GM10248 (cell line): ENCODE results near the gene RGS1.

Experiments
- CTCF ChIA-PET: fragments of 300-600 bp; sonication (Branson Sonifier 250); formaldehyde crosslinking; extraction: SDS; loops from one replicate; lab custom pipeline; 2021; ENCODE audit warnings: antibody characterized with exemption; lab: Yijun Ruan, JAX
- POLR2A ChIA-PET: fragments of 350-650 bp; sonication (Branson Sonifier 250); formaldehyde crosslinking; extraction: SDS; loops from one replicate; lab custom pipeline; 2020; ENCODE audit warnings: antibody characterized with exemption; lab: Yijun Ruan, JAX
- DNase-seq: peaks from one replicate; pipeline ENCODE4 v3.0.0; 2012; ENCODE audit errors: extremely low spot score
- TF ChIP-seq, protein P1 (sequence below): IDR thresholded peaks from 2 replicates; pipeline ENCODE4 v1.5.1; 2012; ENCODE audit warnings: mild to moderate bottlenecking, low read depth; ENCODE audit errors: extremely low read depth, missing control alignments, control extremely low read depth

Gene RGS1

GRCh38 chr1:192598589-192598988, 23.0 kb downstream of the RGS1 start:
- no peak for DNase-seq
- POLR2A ChIA-PET, result no interaction called here
- TF ChIP-seq, protein P1, sequence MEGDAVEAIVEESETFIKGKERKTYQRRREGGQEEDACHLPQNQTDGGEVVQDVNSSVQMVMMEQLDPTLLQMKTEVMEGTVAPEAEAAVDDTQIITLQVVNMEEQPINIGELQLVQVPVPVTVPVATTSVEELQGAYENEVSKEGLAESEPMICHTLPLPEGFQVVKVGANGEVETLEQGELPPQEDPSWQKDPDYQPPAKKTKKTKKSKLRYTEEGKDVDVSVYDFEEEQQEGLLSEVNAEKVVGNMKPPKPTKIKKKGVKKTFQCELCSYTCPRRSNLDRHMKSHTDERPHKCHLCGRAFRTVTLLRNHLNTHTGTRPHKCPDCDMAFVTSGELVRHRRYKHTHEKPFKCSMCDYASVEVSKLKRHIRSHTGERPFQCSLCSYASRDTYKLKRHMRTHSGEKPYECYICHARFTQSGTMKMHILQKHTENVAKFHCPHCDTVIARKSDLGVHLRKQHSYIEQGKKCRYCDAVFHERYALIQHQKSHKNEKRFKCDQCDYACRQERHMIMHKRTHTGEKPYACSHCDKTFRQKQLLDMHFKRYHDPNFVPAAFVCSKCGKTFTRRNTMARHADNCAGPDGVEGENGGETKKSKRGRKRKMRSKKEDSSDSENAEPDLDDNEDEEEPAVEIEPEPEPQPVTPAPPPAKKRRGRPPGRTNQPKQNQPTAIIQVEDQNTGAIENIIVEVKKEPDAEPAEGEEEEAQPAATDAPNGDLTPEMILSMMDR, result no peak
- CTCF ChIA-PET, result interaction anchor here (1.1 to 1.9 kb wide), 7 partner anchors 8 to 124 kb away, joined by 3 to 7 read pairs (median 4); no protein-coding TSS in a partner anchor

GRCh38 chr1:192600275-192600674, 24.7 kb downstream of the RGS1 start:
- TF ChIP-seq, protein P1, result no peak
- ChIA-PET CTCF (interaction anchor here (1.2 kb wide), 1 partner anchor 10 kb away, joined by 3 read pairs; no protein-coding TSS in a partner anchor), POLR2A (no interaction called here)
- DNase-seq, result no peak

- TF ChIP-seq, protein P1, result no peak
- CTCF ChIA-PET, result interaction anchor here (1.0 kb wide), 1 partner anchor 86 kb away, joined by 3 read pairs; no protein-coding TSS in a partner anchor
- no peak for DNase-seq
- POLR2A ChIA-PET, result no interaction called here
Measured at GRCh38 chr1:192601143-192601542, 25.6 kb downstream of the RGS1 start.

- no peak for DNase-seq
- TF ChIP-seq, protein P1, result no peak
- ChIA-PET CTCF (interaction anchor here (1.0 kb wide), 1 partner anchor 87 kb away, joined by 3 read pairs; no protein-coding TSS in a partner anchor), POLR2A (no interaction called here)
Measured at GRCh38 chr1:192601567-192601966, 26.0 kb downstream of the RGS1 start.

DNA sequence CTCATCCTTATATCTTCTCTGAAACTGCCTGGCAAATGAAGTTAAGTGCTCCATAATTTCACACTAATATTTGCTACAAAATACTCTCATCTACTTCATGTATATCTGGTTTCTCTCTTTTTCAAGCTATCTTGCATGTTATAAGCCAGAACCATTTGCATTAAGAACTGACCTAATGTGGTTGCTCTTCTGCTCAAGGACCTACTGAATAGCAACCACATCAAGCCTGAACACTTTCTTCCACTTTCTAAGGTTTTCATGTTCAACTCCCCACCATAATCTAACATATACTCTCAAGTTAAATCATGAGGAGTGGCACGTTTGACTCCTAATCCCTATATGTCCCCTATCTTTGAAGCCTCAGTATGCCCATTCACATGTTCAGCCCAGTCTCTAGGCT, 27.2 kb downstream of the RGS1 start:
- CTCF ChIA-PET, result interaction anchor here (0.9 to 7.5 kb wide), 2 partner anchors 14 to 128 kb away, joined by 3 to 100 read pairs; no protein-coding TSS in a partner anchor
- no peak for DNase-seq
- TF ChIP-seq, protein P1, result no peak
- POLR2A ChIA-PET, result interaction anchor here (0.6 kb wide), 1 partner anchor 27 kb away, joined by 3 read pairs; no protein-coding TSS in a partner anchor

GRCh38 chr1:192603218-192603787, 27.7 kb downstream of the RGS1 start:
- no peak for DNase-seq
- CTCF ChIA-PET, result interaction anchor here (0.9 to 7.5 kb wide), 2 partner anchors 15 to 128 kb away, joined by 3 to 100 read pairs; no protein-coding TSS in a partner anchor
- POLR2A ChIA-PET, result interaction anchor here (0.6 kb wide), 1 partner anchor 27 kb away, joined by 3 read pairs; no protein-coding TSS in a partner anchor
- TF ChIP-seq, protein P1, result no peak
